NCI-H69 (cell line): ENCODE results near the gene KRTDAP.
A peak's percentile ranks its signal among the peaks of the same experiment; 100 is the strongest.

Experiments
- DNase-seq: peaks from one replicate; lab custom pipeline; 2025; lab: John Stamatoyannopoulos, UW

The KRTDAP gene

GRCh38 chr19:35512831-35513627, 22.8 kb upstream of the KRTDAP start:
- DNase-seq, result no peak

DNA sequence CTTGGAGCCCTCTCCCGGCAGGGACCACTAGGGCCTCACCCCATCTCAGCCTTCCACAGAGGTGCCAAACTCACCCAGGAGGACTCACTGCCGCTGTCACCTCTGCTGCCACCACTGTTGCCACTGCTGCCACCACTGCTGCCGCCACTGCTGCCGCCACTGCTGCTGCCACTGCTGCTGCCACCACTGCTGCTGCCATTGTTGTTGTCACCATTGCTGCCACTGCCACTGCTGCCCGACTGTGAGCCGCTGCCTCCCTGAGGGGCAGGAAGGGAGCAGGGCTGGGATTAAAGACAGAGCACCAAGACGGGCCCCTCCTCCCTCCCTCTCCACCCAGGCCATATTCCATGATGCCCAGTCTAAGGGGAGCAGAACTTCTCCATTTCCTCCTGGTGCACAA, 21.1 kb upstream of the KRTDAP start:
- no peak for DNase-seq

DNA sequence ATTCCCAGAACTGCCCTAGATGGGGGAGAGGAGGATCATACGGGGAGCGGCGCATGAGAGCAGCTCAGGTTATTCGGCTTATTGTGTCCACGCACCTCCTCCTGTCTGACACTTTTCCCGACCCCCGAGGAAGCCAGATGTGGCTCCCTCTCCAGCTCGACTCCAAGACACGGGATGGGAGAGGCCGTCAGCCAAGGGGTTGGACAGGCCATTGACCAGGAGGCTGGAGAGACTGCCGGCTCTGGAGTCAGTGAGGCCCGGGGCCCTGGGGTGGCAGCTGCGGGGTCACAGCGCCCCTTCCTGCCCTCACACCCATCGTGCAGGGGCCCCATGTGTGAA, 20.3 kb upstream of the KRTDAP start:
- DNase-seq, result no peak

DNA sequence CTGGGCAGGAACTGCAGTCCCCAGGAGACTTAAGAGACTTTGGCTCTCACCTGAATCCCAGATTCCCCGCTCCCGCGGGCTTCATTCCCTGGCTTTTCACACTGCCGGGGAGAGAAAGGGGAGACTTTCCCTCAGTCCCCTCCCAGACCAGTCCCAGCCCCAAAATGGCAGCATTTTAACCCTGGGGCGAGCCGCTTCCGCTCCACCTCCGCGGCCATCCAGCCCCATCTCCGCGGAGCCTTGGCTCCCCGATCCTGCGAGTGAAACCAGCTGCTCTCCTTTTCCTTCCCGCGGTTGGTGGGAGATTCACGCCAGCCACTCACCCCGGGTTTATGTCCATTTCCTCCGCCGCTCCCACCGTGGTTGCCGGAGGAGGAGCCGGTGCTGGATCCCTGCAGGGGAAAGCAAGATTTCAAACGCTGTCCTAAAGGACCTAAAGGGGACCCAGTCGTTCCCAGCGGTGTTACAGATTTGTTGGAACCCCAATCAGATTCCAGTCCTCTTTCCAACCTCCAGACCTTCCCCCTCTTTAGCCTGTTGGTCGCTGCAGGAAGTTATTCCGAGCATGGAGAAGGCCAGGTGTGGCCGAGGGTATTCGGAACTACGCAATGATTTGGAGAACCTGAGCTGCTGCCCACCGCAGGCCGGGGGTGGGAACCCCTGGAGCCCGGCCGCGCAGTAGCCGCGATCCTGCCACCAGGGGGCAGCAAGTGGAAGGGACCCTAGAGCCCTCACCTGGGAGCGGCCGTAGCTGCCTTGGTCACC, 19.8 kb upstream of the KRTDAP start:
- peak; percentile 82 for DNase-seq

GRCh38 chr19:35509018-35509652, 18.9 kb upstream of the KRTDAP start:
- DNase-seq, result peak; percentile 58

- no peak for DNase-seq
Measured at GRCh38 chr19:35508129-35508528, 17.9 kb upstream of the KRTDAP start.

GRCh38 chr19:35507561-35507960, 17.3 kb upstream of the KRTDAP start:
- no peak for DNase-seq

DNA sequence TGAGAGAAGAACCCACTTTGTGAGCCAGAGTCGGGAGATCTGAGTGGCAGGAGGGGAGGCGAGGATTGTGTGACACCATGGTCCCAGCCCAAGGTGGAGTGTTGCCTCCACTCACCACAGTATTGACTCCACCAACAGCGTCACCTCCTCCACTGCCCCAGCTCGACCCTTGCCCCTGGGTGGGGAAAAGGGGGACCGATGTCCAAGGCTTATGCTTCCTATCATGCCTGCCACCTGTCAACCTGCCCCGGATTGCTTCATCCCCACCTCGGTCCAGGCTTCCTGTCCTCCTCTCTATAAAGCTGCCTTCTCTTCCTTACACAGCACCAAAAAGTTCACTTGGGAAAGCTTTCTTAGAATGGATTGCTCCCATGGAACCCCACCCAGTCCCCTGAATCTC, 15.7 kb upstream of the KRTDAP start:
- no peak for DNase-seq

DNA sequence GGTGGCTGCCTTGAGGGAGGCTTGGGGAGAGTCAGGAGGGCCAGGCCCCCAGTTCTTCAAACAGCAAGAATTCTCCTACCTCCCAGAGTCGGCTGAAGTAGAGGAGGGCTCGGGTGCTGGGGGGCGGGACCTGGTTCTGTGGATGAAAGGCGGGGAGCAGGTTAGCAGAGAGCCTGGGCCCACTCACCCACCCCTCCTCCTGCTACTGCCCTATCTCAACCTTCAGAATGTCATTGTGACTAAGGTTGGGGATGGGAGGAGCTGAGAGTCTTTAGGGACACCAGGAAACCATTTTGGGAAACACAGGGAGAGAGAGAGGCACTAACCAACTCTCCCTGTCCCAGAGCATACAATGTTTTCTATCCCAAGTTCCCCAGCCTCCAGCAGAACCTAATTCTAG, 12.5 kb upstream of the KRTDAP start:
- no peak for DNase-seq

GRCh38 chr19:35501684-35502083, 11.4 kb upstream of the KRTDAP start:
- no peak for DNase-seq

DNA sequence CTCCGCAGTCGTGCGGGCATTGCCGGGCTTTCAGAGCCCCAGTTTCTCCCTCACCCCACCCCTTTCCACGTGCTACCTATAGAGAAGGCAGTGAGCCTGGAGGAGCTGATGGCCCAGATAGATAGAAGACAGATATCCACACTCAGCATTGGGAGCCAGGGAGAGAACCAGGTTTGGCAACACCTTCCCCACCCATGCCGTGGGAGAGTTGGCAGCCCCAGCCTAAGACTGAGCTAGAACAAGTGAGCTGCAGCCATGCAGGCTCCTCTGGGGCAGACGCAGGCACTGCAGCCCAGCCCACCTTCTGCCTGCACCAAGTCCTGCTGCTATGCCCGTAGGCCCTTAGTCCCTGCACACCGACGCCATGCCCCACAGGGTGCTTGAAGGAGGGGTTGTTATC, 10.3 kb upstream of the KRTDAP start:
- DNase-seq, result no peak

GRCh38 chr19:35498984-35499527, 8.8 kb upstream of the KRTDAP start:
- no peak for DNase-seq

DNA sequence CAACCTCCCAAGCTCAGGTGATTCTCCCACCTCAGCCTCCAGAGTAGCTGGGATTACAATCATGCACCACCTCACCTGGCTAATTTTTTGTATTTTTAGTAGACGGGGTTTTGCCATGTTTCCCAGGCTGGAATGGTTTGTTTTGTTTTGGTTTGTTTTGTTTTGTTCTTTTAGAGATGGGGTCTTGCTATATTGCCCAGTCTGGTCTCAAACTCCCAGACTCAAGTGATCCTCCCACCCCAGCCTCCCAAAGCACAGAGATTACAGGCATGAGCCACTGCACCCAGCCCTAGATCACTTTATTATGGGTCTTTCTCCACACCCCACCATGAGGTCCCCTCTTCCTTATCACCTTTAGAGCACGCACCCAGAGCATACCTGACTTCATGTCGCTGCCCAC, 8.0 kb upstream of the KRTDAP start:
- no peak for DNase-seq

GRCh38 chr19:35497406-35497805, 7.1 kb upstream of the KRTDAP start:
- DNase-seq, result no peak

- DNase-seq, result peak; percentile 68
Measured at GRCh38 chr19:35495107-35496064, 5.1 kb upstream of the KRTDAP start.

GRCh38 chr19:35493971-35494370, 3.7 kb upstream of the KRTDAP start:
- no peak for DNase-seq

GRCh38 chr19:35491836-35492360, 1.6 kb upstream of the KRTDAP start:
- DNase-seq, result no peak

- no peak for DNase-seq
Measured at GRCh38 chr19:35488677-35489076, 1.6 kb downstream of the KRTDAP start.

DNA sequence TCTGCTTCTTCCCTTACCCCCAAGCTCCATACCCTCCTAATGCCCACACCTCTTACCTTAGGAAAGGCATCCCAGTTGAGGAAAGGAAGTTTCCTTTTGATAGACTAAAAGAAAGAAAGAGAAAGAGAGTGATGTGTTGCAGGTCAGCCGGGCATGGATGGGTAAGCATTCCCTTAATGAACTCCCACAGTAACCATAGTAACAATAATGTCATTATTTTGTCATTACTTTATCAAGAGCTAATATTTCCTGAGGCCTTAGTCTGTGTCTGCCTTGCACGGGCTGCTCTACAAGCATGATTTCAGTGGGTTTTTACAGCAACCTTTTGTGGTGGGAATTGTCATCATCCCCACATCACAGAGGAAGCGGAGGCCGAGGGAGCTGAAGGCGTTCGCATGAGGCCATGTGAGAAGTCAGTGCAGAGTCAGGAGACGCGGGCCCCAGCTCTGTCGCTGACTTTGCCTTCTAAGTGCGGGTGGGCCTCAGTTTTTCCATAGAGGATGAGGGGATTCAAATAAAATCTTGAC, 2.5 kb downstream of the KRTDAP start:
- no peak for DNase-seq

DNA sequence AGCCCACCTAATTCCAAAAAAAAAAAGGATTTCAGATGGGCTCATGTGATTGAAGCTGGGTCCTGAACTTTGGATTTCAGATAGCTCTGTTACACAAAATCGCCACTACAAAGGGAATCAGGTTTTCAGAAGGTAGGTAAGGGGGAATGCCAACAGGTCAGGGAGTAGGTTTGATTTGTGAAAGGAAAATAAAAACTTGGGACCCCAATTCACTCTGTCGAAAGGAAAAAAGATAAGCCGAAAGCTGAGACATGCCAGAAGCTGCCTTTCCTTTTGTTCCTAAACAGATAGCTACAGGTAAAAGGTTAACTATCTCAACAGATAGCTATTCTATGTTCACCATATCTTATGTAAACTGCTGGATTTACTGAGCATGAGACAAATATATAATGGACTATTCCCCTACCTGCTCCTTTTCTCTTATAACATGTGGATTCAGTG, 4.0 kb downstream of the KRTDAP start:
- DNase-seq, result no peak
